Fibroblast of lung (primary cell): ENCODE measurements around the gene DPYSL4. TPM values are rescaled to one million over a fixed set of nuclear protein-coding genes. Genes with fewer than 3 reads are reported as not detected.

Source experiments
- DNase-seq, 2 donors: peaks; one replicate each; pipeline versions ENCODE4 v3.0.0 to v3.0.0-alpha.2; 2010; ENCODE audit warnings: low read depth in 2 of 2
- H2AFZ ChIP-seq: 2 replicates; pipeline ENCODE4 v1.5.1; 2012; ENCODE audit warnings: low read length, control low read depth, inconsistent platforms
- H3K27ac ChIP-seq: 2 replicates; pipeline ENCODE4 v1.5.1; 2011; ENCODE audit warnings: low read length, control low read depth; ENCODE audit not compliant: insufficient read depth
- H3K27me3 ChIP-seq: 2 replicates; pipeline ENCODE4 v1.5.1; 2011; ENCODE audit warnings: mild to moderate bottlenecking, low read length; ENCODE audit not compliant: control insufficient read depth, insufficient read depth
- H3K36me3 ChIP-seq: 2 replicates; pipeline ENCODE4 v1.5.1; 2011; ENCODE audit warnings: low read length; ENCODE audit not compliant: control insufficient read depth, insufficient read depth
- H3K4me1 ChIP-seq: 2 replicates; pipeline ENCODE4 v1.5.1; 2011; ENCODE audit warnings: low read length; ENCODE audit not compliant: control insufficient read depth, insufficient read depth; ENCODE audit errors: extremely low read depth
- H3K4me2 ChIP-seq: 2 replicates; pipeline ENCODE4 v1.5.1; 2011; ENCODE audit warnings: low read length, control low read depth; ENCODE audit not compliant: insufficient read depth; ENCODE audit errors: extremely low read depth
- H3K4me3 ChIP-seq, 4 experiments: fragments of 200-600 bp in 1 of 4; sonication (generic) in 1 of 4; replicated peaks in 1 of 4; 2 replicates each; pipeline ENCODE4 v1.5.1; 2011 to 2016; ENCODE audit warnings: low read length in 4 of 4, low read depth in 3 of 4, mild to moderate bottlenecking in 3 of 4, control low read depth in 2 of 4, inconsistent platforms in 1 of 4, mixed read lengths in 1 of 4; ENCODE audit not compliant: insufficient read depth in 1 of 4; ENCODE audit errors: control extremely low read depth in 1 of 4
- H3K79me2 ChIP-seq: 2 replicates; pipeline ENCODE4 v1.5.1; 2012; ENCODE audit warnings: mild to moderate bottlenecking, low read length, inconsistent platforms; ENCODE audit not compliant: control insufficient read depth, insufficient read depth
- H3K9ac ChIP-seq: 2 replicates; pipeline ENCODE4 v1.5.1; 2011; ENCODE audit warnings: mild to moderate bottlenecking, low read length, control low read depth; ENCODE audit not compliant: insufficient read depth
- H3K9me3 ChIP-seq: 2 replicates; pipeline ENCODE4 v1.5.1; 2012; ENCODE audit warnings: low read depth, low read length; ENCODE audit not compliant: control insufficient read depth, insufficient read depth
- H4K20me1 ChIP-seq: 2 replicates; pipeline ENCODE4 v1.5.1; 2011; ENCODE audit warnings: low read length; ENCODE audit not compliant: control insufficient read depth, insufficient read depth; ENCODE audit errors: extremely low read depth
- EZH2 ChIP-seq: IDR thresholded peaks from 2 replicates; pipeline ENCODE4 v1.5.1; 2012; ENCODE audit warnings: low read length, control low read depth, mild to moderate bottlenecking; ENCODE audit errors: missing control alignments
- polyA plus RNA-seq, 2 donors: library from polyadenylated mRNA; depleted of rRNA in 1 of 2; stranded (reverse) in 1 of 2; unstranded in 1 of 2; fragments of >200 nt; gene quantifications; 2 replicates each; pipeline ENCODE4 v1.2.1, GENCODE V29; 2011 to 2012; ENCODE audit warnings: missing spikeins in 1 of 2
- total RNA-seq: library from RNA; depleted of rRNA; stranded (reverse); fragments of >200 nt; gene quantifications from 2 replicates; pipeline ENCODE4 v1.2.1, GENCODE V29; 2014
- TF ChIP-seq, protein P1 (sequence below), 2 donors: IDR thresholded peaks in 1 of 2; conservative IDR thresholded peaks in 1 of 2; 1 replicate in 1 of 2; 2 replicates in 1 of 2; pipeline ENCODE4 v1.5.1; 2011 to 2012; ENCODE audit warnings: low read length in 2 of 2, control low read depth in 1 of 2, inconsistent platforms in 1 of 2, low read depth in 1 of 2, mild to moderate bottlenecking in 1 of 2

Gene DPYSL4
- total and polyA plus RNA-seq, 2 donors (not counting 1 experiment from before 2014, with no cell fraction given) = 0.83 to 1.4 TPM

DNA sequence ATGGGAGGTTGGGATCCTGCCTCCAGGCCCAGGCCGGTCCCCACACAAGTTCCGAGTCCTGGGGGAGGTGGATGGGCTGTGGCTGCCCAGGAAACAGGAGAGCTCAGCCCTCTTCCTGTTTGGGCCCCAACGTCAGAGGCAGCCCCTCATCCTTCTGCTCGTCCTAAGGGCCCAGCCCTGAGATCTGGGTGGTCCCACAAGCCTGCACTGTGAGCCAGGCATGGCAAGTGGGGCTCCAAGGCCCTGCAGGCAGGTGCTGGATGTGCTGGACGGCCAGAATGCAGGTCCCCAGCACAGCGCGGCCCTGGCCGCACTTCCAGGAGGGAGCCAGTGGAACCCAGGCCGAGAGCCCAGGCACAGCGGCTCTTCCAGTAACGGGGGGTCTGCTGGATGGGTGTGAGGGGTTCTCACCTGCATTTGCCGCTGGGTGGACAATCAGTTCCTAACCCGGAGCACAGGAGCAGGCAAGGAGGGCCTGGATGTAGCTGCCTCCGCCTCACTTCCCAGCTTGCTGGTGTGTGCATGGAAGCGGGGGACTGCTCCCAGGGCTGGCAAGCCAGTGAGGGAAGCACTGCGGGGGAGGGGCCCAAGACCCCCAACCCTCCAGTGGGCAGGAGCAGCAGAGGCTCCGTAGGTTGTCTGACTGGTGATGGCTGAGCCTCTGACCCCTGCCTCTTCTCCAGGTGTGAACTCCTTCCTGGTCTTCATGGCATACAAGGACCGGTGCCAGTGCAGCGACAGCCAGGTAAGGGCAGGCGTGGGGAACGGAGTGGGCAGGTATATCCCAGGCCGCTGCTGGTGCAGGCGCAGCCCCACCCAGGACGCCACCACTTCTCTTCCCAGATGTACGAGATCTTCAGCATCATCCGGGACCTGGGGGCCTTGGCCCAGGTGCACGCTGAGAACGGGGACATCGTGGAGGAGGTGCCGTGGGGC lies 9.7 kb downstream of the DPYSL4 start:
- TF ChIP-seq, protein P1, sequence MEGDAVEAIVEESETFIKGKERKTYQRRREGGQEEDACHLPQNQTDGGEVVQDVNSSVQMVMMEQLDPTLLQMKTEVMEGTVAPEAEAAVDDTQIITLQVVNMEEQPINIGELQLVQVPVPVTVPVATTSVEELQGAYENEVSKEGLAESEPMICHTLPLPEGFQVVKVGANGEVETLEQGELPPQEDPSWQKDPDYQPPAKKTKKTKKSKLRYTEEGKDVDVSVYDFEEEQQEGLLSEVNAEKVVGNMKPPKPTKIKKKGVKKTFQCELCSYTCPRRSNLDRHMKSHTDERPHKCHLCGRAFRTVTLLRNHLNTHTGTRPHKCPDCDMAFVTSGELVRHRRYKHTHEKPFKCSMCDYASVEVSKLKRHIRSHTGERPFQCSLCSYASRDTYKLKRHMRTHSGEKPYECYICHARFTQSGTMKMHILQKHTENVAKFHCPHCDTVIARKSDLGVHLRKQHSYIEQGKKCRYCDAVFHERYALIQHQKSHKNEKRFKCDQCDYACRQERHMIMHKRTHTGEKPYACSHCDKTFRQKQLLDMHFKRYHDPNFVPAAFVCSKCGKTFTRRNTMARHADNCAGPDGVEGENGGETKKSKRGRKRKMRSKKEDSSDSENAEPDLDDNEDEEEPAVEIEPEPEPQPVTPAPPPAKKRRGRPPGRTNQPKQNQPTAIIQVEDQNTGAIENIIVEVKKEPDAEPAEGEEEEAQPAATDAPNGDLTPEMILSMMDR (conservative IDR thresholded peaks at IDR 0.05 in 1 of 2, IDR thresholded peaks at IDR 0.05 in 1 of 2; ENCODE audit: low read depth in 1 of 2, low read length in 2 of 2) = no peak
- no peak for TF ChIP-seq EZH2
- Histone ChIP-seq H2AFZ (no peak overlapping the region), H3K79me2 (no peaks in the 10 kb centered on the region), H3K36me3 (no peaks in the 10 kb centered on the region), H3K27me3 (no peaks in the 10 kb centered on the region), H3K9ac (no peak overlapping the region), H3K9me3 (no peaks in the 10 kb centered on the region), H4K20me1 (no peaks in the 10 kb centered on the region), H3K4me2 (no peak overlapping the region), H3K4me1 (no peaks in the 10 kb centered on the region), H3K4me3 (no peak overlapping the region), H3K27ac (no peak overlapping the region)
- no peak for DNase-seq

GRCh38 chr10:132197271-132198067 lies 10.7 kb downstream of the DPYSL4 start:
- no peak for DNase-seq
- H3K27ac ChIP-seq = no peak overlapping the region
- H3K36me3 ChIP-seq = no peaks in the 10 kb centered on the region
- no peak overlapping the region for H2AFZ ChIP-seq
- H4K20me1 ChIP-seq = no peaks in the 10 kb centered on the region
- H3K9me3 ChIP-seq = no peaks in the 10 kb centered on the region
- H3K27me3 ChIP-seq = no peaks in the 10 kb centered on the region
- H3K9ac ChIP-seq = no peak overlapping the region
- H3K79me2 ChIP-seq = no peaks in the 10 kb centered on the region
- no peak for TF ChIP-seq EZH2
- TF ChIP-seq, protein P1 (conservative IDR thresholded peaks at IDR 0.05 in 1 of 2, IDR thresholded peaks at IDR 0.05 in 1 of 2; ENCODE audit: low read depth in 1 of 2, low read length in 2 of 2) = no peak
- H3K4me2 ChIP-seq = no peak overlapping the region
- no peak overlapping the region for H3K4me3 ChIP-seq
- H3K4me1 ChIP-seq = no peaks in the 10 kb centered on the region

DNA sequence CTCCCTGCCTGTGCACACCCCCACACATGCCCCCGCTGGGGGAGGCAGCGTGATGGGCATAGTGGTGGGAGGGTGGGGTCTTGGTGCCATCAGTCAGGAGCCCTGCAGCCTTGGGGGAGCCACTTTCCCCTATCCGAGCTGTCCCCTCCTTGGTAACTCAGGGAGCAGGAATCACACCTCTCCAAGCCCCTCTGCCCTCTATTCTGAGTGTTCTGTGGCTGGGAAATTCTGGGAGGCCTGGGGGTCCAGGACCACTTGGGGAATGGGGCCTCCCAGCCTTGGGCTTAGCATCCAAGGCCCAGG lies 11.3 kb downstream of the DPYSL4 start:
- no peak overlapping the region for H3K4me3 ChIP-seq

More for the DNA sequence above, 11.3 kb downstream of the DPYSL4 start:
- no peak overlapping the region for H3K4me2 ChIP-seq
- no peaks in the 10 kb centered on the region for H3K9me3 ChIP-seq
- no peak overlapping the region for H2AFZ ChIP-seq
- H3K27me3 ChIP-seq = no peaks in the 10 kb centered on the region
- H3K9ac ChIP-seq = no peak overlapping the region
- H3K4me1 ChIP-seq = no peaks in the 10 kb centered on the region
- H3K36me3 ChIP-seq = no peaks in the 10 kb centered on the region
- no peak for DNase-seq
- H3K79me2 ChIP-seq = no peaks in the 10 kb centered on the region
- H4K20me1 ChIP-seq = no peaks in the 10 kb centered on the region
- TF ChIP-seq EZH2 = no peak
- TF ChIP-seq, protein P1 (conservative IDR thresholded peaks at IDR 0.05 in 1 of 2, IDR thresholded peaks at IDR 0.05 in 1 of 2; ENCODE audit: low read depth in 1 of 2, low read length in 2 of 2) = no peak
- no peak overlapping the region for H3K27ac ChIP-seq
